HG02884 (cell line): ENCODE data around the gene TET3.

ENCODE experiments used
- ATAC-seq: cut with Tn5 transposase; IDR thresholded peaks from one replicate; pipeline ENCODE4 v1.9.1; 2021; ENCODE audit warnings: mild to moderate bottlenecking, moderate library complexity; ENCODE audit not compliant: unreplicated experiment

Gene TET3

DNA sequence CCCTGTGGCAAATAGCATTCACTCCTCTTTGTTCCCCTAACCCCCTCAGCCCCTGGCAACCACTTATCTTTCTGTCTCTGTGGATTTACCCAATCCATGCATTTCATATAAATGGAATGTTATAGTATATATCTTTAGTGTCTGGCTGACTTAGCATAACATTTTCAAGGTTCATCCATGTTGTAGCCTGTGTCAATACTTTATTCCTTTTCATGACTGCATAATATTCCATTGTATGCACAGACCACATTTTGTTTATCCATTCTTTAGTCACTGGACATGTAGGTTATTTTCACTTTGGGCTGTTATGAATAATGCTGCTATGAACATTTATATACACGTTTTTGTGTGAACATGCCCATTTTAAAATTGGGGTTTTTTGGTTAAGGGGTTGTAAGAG lies 42.8 kb downstream of the TET3 start:
- no peak for ATAC-seq

DNA sequence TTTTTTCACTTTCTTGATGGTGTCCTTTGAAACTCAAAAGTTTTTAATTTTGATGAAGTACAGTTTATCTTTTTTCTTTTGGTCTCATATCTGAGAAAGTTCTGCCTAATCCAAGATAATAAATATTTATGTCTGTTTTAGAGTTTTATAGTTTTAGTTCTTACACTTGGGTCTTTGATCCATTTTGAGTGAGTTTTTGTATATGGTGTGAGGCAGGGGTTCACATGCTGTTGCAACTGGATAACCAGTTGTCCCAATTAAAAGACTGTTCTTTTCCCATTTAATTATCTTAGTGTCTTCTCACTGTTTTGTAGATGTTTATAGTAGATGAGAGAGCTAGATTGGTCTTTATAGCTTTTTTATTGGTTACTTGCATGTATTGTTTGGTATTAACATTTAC lies 43.6 kb downstream of the TET3 start:
- no peak for ATAC-seq

DNA sequence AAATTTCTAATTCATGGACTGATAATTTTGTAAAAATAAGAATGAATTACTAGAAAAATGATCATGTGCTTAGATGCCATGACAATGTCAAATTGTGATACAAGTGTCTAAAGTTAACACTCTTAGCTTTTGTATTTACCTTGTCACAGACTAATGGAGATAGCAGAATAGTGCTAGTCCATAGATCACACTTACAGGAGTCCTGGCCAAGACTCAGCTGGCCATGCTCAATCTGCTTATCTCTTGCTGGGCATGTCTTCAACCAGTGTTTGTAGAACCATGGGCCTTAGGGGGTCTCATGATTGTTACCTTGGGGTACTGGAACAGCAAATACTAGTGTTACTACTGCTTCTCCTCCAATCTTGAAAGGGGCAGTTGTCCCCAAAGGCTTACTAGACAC lies 44.0 kb downstream of the TET3 start:
- ATAC-seq = no peak

DNA sequence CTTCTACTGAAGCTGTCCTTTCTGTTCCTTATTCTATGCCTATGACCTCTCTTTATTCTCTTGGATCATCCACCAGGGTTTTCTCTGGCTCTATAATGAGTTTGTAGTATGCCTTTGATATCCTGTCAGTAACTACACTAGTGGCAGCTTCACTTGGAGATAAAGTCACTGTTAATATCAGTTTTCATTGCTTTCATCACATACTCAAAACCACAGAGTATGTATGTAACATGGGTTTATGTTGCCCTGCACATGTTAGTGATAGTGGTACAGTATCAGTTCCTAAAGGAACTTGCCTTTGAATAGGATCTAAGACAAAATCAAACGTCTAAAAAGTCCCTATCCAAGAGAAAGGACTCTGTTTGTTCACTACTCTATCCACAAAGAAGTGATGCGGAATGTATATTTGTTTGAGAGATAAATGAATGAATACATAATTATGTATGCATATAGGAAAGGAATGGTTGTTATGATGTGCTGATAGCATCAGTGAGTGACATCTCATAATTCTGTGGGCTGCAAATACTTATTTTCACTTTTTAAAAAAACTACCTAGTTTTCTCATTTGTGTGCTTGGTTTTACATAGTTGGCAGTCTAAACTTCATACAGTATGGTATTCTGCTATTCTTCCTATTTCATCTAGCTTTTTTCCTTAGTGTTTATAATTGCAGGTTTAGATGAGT lies 45.1 kb downstream of the TET3 start:
- no peak for ATAC-seq

DNA sequence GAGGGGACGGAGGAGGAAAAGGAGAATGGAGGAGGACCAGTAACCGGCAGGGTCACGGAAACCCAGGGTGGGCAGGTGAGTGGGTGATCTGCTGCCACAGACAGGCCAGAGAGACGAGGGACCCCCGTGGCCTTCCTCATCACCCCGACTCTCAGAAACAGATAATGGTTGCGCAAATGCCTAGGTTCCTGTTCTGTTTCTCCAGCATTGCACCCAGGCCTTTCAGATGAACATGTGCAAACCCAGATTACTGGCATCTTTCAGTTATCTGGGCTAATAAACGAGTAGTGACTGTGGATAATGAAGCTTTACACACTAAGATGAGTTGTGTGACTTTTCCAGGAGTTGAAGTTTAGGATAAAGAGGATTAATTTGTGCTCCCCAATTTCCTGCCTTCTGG lies 46.5 kb downstream of the TET3 start:
- ATAC-seq = no peak

DNA sequence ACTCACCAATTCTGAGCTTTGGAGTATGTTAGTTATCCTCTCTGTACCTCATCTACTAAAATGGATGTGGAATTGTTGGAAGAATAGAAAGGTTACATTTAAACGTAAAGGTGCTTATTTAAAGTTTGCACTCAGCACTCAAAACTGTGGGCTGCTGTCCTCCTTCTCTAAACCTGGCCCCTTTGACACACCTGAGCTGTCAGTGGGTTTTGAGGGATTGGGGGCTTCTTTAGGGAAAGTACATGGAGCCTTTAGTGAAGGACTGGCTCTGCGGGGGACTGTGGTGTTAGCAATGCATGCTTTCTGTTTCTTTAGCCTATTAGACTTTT lies 47.2 kb downstream of the TET3 start:
- no peak for ATAC-seq

DNA sequence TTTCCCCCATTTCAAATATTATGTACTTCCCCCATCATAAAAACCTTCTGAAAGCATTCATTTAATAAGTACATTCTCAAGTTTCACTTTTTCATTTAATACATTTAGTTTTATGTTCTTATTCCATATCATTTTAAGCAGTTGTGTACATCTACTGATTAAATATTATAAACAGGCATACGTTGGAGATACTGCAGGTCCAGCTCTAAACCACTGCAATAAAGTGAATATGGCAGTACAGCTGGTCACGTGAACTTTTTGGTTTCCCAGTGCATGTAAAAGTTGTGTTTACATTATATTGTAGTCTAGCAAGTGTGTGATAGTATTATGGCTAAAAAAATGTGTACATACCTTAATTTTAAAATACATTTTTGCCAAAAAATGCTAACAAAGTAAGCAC lies 48.7 kb downstream of the TET3 start:
- ATAC-seq = no peak
